ENCODE results near the gene ASPDH.

The ASPDH gene

DNA sequence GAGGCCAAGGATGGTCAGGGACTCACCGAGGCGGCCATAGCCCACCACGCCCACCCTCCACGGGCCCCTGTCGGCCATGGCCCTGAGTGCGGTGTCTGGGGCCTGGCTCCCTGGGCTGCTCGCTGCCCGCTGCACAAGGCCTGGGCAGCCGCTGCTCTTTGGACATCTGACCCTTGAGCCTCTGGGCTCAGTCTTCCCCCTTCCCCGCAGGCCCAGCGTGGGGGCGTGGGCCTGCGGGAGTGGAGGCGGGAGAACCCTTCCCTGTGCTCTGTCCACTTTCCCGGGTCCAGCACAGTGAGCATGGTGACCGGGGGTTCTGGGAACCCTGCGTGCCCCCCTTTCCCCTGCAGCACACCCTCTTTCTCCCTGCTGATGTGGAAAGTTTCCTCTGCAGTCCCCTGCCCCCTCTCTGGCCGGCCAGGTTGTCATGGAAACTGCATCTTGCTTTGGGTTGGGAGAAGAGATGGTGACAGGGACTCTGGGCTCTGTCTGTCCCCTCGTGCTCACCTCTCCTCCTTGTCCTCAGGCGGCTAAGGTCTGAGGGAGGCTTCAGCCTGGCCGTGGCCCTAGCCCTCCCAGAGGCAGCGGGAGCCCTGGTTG, at the start of gene ASPDH:
Gene ASPDH (minus strand): TSS at position 168 of the 600 bp plus-strand sequence. CDS start 90 bp downstream, at position 78.
- H3K4me3 Mint-ChIP-seq = no peak within 1 kb of the TSS
- no peaks in the 10 kb centered on the region for H3K9me3 Mint-ChIP-seq
- peaks cover 3% of the 10 kb centered on the region for H3K36me3 Mint-ChIP-seq (ENCODE audit: low read depth)
- no peaks in the 10 kb centered on the region for H3K27me3 Mint-ChIP-seq (ENCODE audit: low read depth)
- peaks cover 13% of the 10 kb centered on the region for H3K4me1 Mint-ChIP-seq (ENCODE audit: low read depth)
- H3K27ac Mint-ChIP-seq = peak within 1 kb of the TSS; percentile 67

DNA sequence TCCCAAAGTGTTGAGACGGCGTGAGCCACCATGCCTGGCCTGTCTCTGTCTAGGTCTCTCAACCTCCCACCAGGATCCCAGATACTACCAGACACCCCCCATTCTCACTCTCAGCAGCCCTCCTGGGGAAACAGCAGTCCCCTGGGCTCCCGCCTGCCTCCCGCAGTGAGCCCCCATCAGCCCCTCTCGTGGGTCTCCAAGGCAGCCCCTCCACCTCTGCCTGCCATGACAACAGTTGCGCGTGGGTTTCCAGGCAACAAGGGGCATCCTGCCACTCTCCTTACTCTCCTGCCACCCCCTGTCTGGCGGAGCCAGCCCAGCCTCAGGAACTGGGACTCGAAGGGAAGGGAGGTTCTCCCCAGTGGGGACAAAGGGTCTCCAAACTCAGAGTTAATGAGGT, 49.3 kb upstream of the ASPDH start:
- Mint-ChIP-seq H3K9me3 (no peaks in the 10 kb centered on the region), H3K4me3 (no peak overlapping the region), H3K36me3 (ENCODE audit: low read depth) (no peaks in the 10 kb centered on the region), H3K4me1 (ENCODE audit: low read depth) (peaks cover 9% of the 10 kb centered on the region), H3K27me3 (ENCODE audit: low read depth) (peaks cover 39% of the 10 kb centered on the region), H3K27ac (no peak overlapping the region)

GRCh38 chr19:50562329-50562728, 48.6 kb upstream of the ASPDH start:
- Mint-ChIP-seq H3K4me3 (no peak overlapping the region), H3K4me1 (ENCODE audit: low read depth) (peaks cover 9% of the 10 kb centered on the region), H3K27ac (no peak overlapping the region), H3K9me3 (no peaks in the 10 kb centered on the region), H3K36me3 (ENCODE audit: low read depth) (no peaks in the 10 kb centered on the region), H3K27me3 (ENCODE audit: low read depth) (peaks cover 39% of the 10 kb centered on the region)

DNA sequence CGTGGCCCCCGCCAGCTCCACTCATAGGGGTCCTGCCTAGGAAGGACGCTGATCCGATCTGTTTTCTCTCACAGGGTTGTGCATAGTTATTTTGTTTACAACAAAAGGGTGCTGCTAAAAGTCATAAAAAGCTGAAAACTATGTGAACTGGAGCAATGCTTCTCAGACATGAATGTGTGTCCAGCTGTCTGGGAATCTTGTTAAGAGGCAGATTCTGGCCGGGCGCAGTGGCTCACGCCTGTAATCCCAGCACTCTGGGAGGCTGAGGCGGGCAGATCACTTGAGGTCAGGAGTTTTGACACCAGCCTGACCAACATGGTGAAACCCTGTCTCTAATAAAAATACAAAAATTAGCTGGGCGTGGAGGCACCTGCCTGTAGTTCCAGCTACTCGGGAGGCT, 45.9 kb upstream of the ASPDH start:
- Mint-ChIP-seq H3K27ac (no peak overlapping the region), H3K4me1 (ENCODE audit: low read depth) (peaks cover 7% of the 10 kb centered on the region), H3K27me3 (ENCODE audit: low read depth) (peaks cover 27% of the 10 kb centered on the region), H3K9me3 (no peaks in the 10 kb centered on the region), H3K36me3 (ENCODE audit: low read depth) (no peaks in the 10 kb centered on the region), H3K4me3 (no peak overlapping the region)

GRCh38 chr19:50558449-50558848, 44.7 kb upstream of the ASPDH start:
- Mint-ChIP-seq H3K4me1 (ENCODE audit: low read depth) (peaks cover 7% of the 10 kb centered on the region), H3K9me3 (no peaks in the 10 kb centered on the region), H3K27ac (no peak overlapping the region), H3K27me3 (ENCODE audit: low read depth) (peaks cover 22% of the 10 kb centered on the region), H3K4me3 (no peak overlapping the region), H3K36me3 (ENCODE audit: low read depth) (no peaks in the 10 kb centered on the region)

DNA sequence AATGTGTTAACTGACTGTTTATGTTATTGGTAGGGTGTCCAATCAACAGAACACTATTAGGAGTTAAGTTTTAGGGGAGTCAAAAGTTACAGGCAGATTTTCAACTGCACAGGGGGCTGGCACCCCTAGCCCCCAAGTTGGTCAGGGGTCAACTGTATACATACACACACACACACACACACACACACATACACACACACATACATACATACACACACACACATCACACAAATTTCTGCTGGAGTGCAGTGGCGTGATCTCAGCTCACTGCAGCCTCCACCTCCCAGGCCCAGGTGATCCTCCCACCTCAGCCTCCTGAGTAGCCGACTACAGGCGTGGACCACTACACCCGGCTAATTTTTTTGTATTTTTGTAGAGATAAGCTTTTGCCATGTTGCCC, 44.3 kb upstream of the ASPDH start:
- H3K9me3 Mint-ChIP-seq = no peaks in the 10 kb centered on the region
- peaks cover 27% of the 10 kb centered on the region for H3K27me3 Mint-ChIP-seq (ENCODE audit: low read depth)
- no peaks in the 10 kb centered on the region for H3K36me3 Mint-ChIP-seq (ENCODE audit: low read depth)
- no peak overlapping the region for H3K4me3 Mint-ChIP-seq
- peaks cover 7% of the 10 kb centered on the region for H3K4me1 Mint-ChIP-seq (ENCODE audit: low read depth)
- no peak overlapping the region for H3K27ac Mint-ChIP-seq

DNA sequence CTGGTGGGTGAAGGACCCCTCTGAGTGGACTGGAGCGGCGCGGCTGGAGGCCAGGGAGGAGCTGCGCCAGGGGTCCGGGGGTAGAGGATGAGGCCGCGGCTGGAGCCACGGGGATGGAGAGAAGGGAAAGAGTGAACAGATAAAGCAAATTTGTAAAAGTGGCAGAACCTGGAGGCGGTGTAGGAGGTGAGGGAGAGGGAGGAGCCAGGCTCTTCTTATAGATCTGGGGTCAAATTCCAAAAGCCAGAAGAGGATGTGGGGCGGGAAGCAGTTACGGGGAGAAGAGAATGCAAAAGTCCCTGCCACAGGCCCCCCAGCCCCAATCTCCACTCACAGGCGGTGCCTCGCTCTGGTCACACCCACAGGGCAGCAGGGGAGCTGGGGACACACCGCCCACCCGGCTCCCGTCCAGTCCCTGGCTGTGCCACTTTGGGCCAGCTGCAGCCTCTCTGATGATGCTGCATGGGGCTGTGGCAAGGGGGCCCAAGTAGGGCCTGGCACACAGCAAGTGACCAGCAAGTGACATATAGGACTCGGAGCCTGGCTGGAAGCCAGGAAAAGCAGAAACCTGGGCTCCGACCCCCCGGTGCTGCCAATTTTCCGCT, 43.4 kb upstream of the ASPDH start:
- Mint-ChIP-seq H3K36me3 (ENCODE audit: low read depth) (no peaks in the 10 kb centered on the region), H3K4me1 (ENCODE audit: low read depth) (peaks cover 7% of the 10 kb centered on the region), H3K27me3 (ENCODE audit: low read depth) (peaks cover 36% of the 10 kb centered on the region), H3K27ac (no peak overlapping the region), H3K4me3 (no peak overlapping the region), H3K9me3 (no peaks in the 10 kb centered on the region)

- Mint-ChIP-seq H3K4me1 (ENCODE audit: low read depth) (peaks cover 7% of the 10 kb centered on the region), H3K36me3 (ENCODE audit: low read depth) (no peaks in the 10 kb centered on the region), H3K27ac (peak overlapping the region; percentile 68), H3K4me3 (peak overlapping the region; percentile 96), H3K27me3 (ENCODE audit: low read depth) (peaks cover 40% of the 10 kb centered on the region), H3K9me3 (no peaks in the 10 kb centered on the region)
Measured at GRCh38 chr19:50556282-50557008, 42.7 kb upstream of the ASPDH start.

- no peak overlapping the region for H3K27ac Mint-ChIP-seq
- peaks cover 7% of the 10 kb centered on the region for H3K4me1 Mint-ChIP-seq (ENCODE audit: low read depth)
- H3K9me3 Mint-ChIP-seq = no peaks in the 10 kb centered on the region
- H3K36me3 Mint-ChIP-seq (ENCODE audit: low read depth) = no peaks in the 10 kb centered on the region
- H3K27me3 Mint-ChIP-seq (ENCODE audit: low read depth) = peaks cover 42% of the 10 kb centered on the region
- peak overlapping the region; percentile 50 for H3K4me3 Mint-ChIP-seq
Measured at GRCh38 chr19:50555450-50556281, 42.0 kb upstream of the ASPDH start.

- no peak overlapping the region for H3K27ac Mint-ChIP-seq
- no peaks in the 10 kb centered on the region for H3K9me3 Mint-ChIP-seq
- no peaks in the 10 kb centered on the region for H3K36me3 Mint-ChIP-seq (ENCODE audit: low read depth)
- peak overlapping the region; percentile 50 for H3K4me3 Mint-ChIP-seq
- H3K4me1 Mint-ChIP-seq (ENCODE audit: low read depth) = peaks cover 7% of the 10 kb centered on the region
- peaks cover 48% of the 10 kb centered on the region for H3K27me3 Mint-ChIP-seq (ENCODE audit: low read depth)
Measured at GRCh38 chr19:50555033-50555432, 41.3 kb upstream of the ASPDH start.

- H3K9me3 Mint-ChIP-seq = no peaks in the 10 kb centered on the region
- no peaks in the 10 kb centered on the region for H3K36me3 Mint-ChIP-seq (ENCODE audit: low read depth)
- peaks cover 7% of the 10 kb centered on the region for H3K4me1 Mint-ChIP-seq (ENCODE audit: low read depth)
- H3K4me3 Mint-ChIP-seq = no peak overlapping the region
- H3K27ac Mint-ChIP-seq = no peak overlapping the region
- peaks cover 50% of the 10 kb centered on the region for H3K27me3 Mint-ChIP-seq (ENCODE audit: low read depth)
Measured at GRCh38 chr19:50554212-50554611, 40.5 kb upstream of the ASPDH start.

DNA sequence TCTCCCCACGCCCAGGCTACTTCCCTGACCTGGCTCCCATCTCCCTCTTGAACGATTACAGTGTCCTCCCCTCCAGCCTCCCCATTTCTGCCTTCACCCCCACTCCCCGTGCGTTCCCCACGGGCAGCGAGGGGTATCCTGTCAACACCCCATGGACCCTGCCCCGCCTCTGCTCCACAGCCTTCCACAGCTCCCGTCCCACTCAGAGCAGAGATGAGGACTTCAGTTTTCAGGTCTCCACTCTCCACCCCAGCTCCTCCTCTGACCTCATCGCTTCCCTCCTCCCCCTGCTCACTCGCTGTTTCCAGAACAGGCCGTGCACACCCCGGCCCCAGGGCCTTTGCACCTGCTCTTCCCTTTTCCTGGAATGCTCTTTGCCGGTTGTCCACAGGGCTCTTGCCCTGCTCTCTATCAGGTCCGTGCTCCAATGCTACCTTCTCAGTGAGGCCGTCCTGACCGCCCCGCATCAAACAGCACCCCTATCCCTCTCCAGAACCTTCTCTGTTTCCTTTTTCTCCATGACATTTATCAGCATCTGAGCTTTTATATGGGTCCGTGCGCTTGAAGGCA, 39.5 kb upstream of the ASPDH start:
- Mint-ChIP-seq H3K27me3 (ENCODE audit: low read depth) (peaks cover 45% of the 10 kb centered on the region), H3K27ac (no peak overlapping the region), H3K9me3 (no peaks in the 10 kb centered on the region), H3K36me3 (ENCODE audit: low read depth) (no peaks in the 10 kb centered on the region), H3K4me1 (ENCODE audit: low read depth) (peaks cover 7% of the 10 kb centered on the region), H3K4me3 (no peak overlapping the region)

- H3K27ac Mint-ChIP-seq = no peak overlapping the region
- H3K9me3 Mint-ChIP-seq = no peaks in the 10 kb centered on the region
- H3K4me3 Mint-ChIP-seq = no peak overlapping the region
- H3K4me1 Mint-ChIP-seq (ENCODE audit: low read depth) = peaks cover 7% of the 10 kb centered on the region
- no peaks in the 10 kb centered on the region for H3K36me3 Mint-ChIP-seq (ENCODE audit: low read depth)
- peaks cover 45% of the 10 kb centered on the region for H3K27me3 Mint-ChIP-seq (ENCODE audit: low read depth)
Measured at GRCh38 chr19:50552540-50552939, 38.8 kb upstream of the ASPDH start.

GRCh38 chr19:50551715-50552187, 38.0 kb upstream of the ASPDH start:
- peaks cover 7% of the 10 kb centered on the region for H3K4me1 Mint-ChIP-seq (ENCODE audit: low read depth)
- peaks cover 45% of the 10 kb centered on the region for H3K27me3 Mint-ChIP-seq (ENCODE audit: low read depth)
- no peaks in the 10 kb centered on the region for H3K9me3 Mint-ChIP-seq
- H3K4me3 Mint-ChIP-seq = no peak overlapping the region
- H3K27ac Mint-ChIP-seq = no peak overlapping the region
- H3K36me3 Mint-ChIP-seq (ENCODE audit: low read depth) = no peaks in the 10 kb centered on the region
